WTC11 (cell line): Measurements from ENCODE around the gene MIPOL1. TPM values are rescaled to one million over a fixed set of nuclear protein-coding genes. Genes with fewer than 3 reads are reported as not detected.

ENCODE experiments used
- ATAC-seq: fragments of 200-7000 bp; cut with Tn5 transposase; 2 replicates; pipeline ENCODE4 v1.10.0; 2021; ENCODE audit warnings: mild to moderate bottlenecking, moderate library complexity
- CTCF ChIA-PET: fragments of 300-600 bp; sonication (Branson Sonifier 250); formaldehyde crosslinking; loops from one replicate; lab custom pipeline; 2021; ENCODE audit warnings: antibody characterized with exemption; lab: Charles Lee
- POLR2A ChIA-PET: fragments of 350-600 bp; sonication (Branson Sonifier 250); formaldehyde crosslinking; loops from one replicate; lab custom pipeline; 2021; ENCODE audit warnings: antibody characterized with exemption; lab: Charles Lee
- DNase-seq: peaks from one replicate; pipeline ENCODE4 v3.0.0; 2021; ENCODE audit warnings: low spot score
- H3K27ac Mint-ChIP-seq: 2 replicates; pipeline ENCODE4 v1.8.0; 2021; ENCODE audit warnings: mixed read lengths
- H3K27me3 Mint-ChIP-seq: 2 replicates; pipeline ENCODE4 v1.8.0; 2021; ENCODE audit warnings: low read depth, mild to moderate bottlenecking, moderate library complexity, mixed read lengths
- H3K36me3 Mint-ChIP-seq: 2 replicates; pipeline ENCODE4 v1.8.0; 2021; ENCODE audit warnings: mixed read lengths
- H3K4me1 Mint-ChIP-seq: 2 replicates; pipeline ENCODE4 v1.8.0; 2022; ENCODE audit warnings: mixed read lengths
- H3K4me3 Mint-ChIP-seq: 2 replicates; pipeline ENCODE4 v1.8.0; 2021; ENCODE audit warnings: mild to moderate bottlenecking, moderate library complexity, mixed read lengths
- H3K9me3 Mint-ChIP-seq: 2 replicates; pipeline ENCODE4 v1.8.0; 2021; ENCODE audit warnings: mixed read lengths
- ZNF138 ChIP-seq: sonication (generic); formaldehyde crosslinking; conservative IDR thresholded peaks from 2 replicates; pipeline ENCODE4 v1.8.1; 2022; ENCODE audit warnings: mild to moderate bottlenecking, moderate library complexity, missing genetic modification reagents
- ZNF317 ChIP-seq: sonication (generic); formaldehyde crosslinking; IDR thresholded peaks from 2 replicates; pipeline ENCODE4 v1.8.1; 2023; ENCODE audit warnings: low read depth, mild to moderate bottlenecking, moderate library complexity, missing genetic modification reagents, borderline replicate concordance
- ZNF416 ChIP-seq: fragments of 250-450 bp; sonication (Bioruptor Pico); IDR thresholded peaks from 2 replicates; pipeline ENCODE4 v1.9.0; 2021; ENCODE audit warnings: mild to moderate bottlenecking, inconsistent platforms
- total RNA-seq: library from RNA; stranded (reverse); gene quantifications from 3 replicates; pipeline ENCODE4 v1.2.3, GENCODE V29; 2021
- TF ChIP-seq, protein P1 (sequence below): sonication (generic); formaldehyde crosslinking; IDR thresholded peaks from 2 replicates; pipeline ENCODE4 v1.8.1; 2023; ENCODE audit warnings: mild to moderate bottlenecking, moderate library complexity, missing genetic modification reagents
- TF ChIP-seq, protein P2 (sequence below): sonication (generic); formaldehyde crosslinking; IDR thresholded peaks from 2 replicates; pipeline ENCODE4 v1.8.1; 2023; ENCODE audit warnings: mild to moderate bottlenecking, missing genetic modification reagents, moderate library complexity
- TF ChIP-seq, protein P3 (sequence below): sonication (generic); formaldehyde crosslinking; IDR thresholded peaks from 2 replicates; pipeline ENCODE4 v1.8.0; 2022; ENCODE audit warnings: mild to moderate bottlenecking, missing genetic modification reagents
- TF ChIP-seq, protein P4 (sequence below): sonication (generic); formaldehyde crosslinking; IDR thresholded peaks from 2 replicates; pipeline ENCODE4 v1.8.1; 2022; ENCODE audit warnings: mild to moderate bottlenecking, missing genetic modification reagents, moderate library complexity, borderline replicate concordance
- TF ChIP-seq, protein P5 (sequence below): fragments of 200-600 bp; IDR thresholded peaks from 2 replicates; pipeline ENCODE4 v1.8.0; 2022; ENCODE audit warnings: antibody characterized with exemption
- TF ChIP-seq, protein P6 (sequence below): sonication (generic); formaldehyde crosslinking; IDR thresholded peaks from 2 replicates; pipeline ENCODE4 v1.8.0; 2022; ENCODE audit warnings: mild to moderate bottlenecking, missing genetic modification reagents
- TF ChIP-seq, protein P7 (sequence below): sonication (generic); formaldehyde crosslinking; IDR thresholded peaks from 2 replicates; pipeline ENCODE4 v1.8.1; 2022; ENCODE audit warnings: low read depth, missing genetic modification reagents, borderline replicate concordance

Gene MIPOL1
- total RNA-seq, 1 experiment from 2014 or later = 13.1 TPM

DNA sequence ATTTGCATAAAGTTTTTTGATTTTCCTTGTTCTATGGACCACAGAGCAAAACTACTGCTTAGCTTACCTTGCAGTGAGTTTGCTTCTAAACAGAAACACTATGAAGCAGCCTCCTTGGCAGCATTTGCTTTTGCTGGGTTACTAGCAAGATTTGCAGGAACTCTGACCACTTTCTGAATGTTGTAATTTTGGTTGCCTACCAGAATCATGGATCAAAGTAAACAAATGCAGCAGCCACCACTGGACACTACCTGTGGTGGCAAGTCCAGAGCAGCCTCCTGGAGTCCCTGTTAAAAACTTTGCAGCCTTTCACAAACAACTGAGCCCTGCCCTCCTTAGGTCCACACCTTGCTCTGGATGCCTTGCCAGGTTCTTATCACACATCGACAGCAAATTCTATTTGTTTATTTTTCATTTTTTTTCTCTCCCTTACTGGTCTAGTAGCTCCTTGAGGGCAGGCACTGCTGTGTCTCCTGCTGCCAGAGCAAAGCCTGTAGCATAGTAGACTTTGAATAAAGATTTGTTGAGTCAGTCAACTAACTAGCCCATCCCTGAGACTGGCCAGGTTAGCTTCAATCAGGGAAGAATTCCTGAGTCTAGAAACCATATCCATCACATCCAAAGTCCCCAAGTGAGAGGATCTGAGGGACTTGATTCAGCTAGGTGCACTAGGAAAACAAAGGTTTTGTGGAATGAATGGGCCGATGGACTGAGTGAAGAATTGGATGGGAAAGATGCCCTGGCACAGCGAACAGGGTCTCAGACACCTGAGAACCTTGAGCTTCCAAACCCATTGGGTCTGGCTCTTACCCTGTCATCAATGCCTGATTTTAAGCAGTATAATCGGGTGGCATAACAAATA lies 403.4 kb downstream of the MIPOL1 start (continued):
- TF ChIP-seq, protein P1, sequence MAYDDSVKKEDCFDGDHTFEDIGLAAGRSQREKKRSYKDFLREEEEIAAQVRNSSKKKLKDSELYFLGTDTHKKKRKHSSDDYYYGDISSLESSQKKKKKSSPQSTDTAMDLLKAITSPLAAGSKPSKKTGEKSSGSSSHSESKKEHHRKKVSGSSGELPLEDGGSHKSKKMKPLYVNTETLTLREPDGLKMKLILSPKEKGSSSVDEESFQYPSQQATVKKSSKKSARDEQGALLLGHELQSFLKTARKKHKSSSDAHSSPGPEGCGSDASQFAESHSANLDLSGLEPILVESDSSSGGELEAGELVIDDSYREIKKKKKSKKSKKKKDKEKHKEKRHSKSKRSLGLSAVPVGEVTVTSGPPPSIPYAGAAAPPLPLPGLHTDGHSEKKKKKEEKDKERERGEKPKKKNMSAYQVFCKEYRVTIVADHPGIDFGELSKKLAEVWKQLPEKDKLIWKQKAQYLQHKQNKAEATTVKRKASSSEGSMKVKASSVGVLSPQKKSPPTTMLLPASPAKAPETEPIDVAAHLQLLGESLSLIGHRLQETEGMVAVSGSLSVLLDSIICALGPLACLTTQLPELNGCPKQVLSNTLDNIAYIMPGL (CRISPR knock-in tag) = no peak
- TF ChIP-seq, protein P2, sequence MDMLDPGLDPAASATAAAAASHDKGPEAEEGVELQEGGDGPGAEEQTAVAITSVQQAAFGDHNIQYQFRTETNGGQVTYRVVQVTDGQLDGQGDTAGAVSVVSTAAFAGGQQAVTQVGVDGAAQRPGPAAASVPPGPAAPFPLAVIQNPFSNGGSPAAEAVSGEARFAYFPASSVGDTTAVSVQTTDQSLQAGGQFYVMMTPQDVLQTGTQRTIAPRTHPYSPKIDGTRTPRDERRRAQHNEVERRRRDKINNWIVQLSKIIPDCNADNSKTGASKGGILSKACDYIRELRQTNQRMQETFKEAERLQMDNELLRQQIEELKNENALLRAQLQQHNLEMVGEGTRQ (CRISPR knock-in tag) = no peak
- TF ChIP-seq, protein P3, sequence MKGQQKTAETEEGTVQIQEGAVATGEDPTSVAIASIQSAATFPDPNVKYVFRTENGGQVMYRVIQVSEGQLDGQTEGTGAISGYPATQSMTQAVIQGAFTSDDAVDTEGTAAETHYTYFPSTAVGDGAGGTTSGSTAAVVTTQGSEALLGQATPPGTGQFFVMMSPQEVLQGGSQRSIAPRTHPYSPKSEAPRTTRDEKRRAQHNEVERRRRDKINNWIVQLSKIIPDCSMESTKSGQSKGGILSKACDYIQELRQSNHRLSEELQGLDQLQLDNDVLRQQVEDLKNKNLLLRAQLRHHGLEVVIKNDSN (CRISPR knock-in tag) = no peak
- TF ChIP-seq ZNF138 = no peak
- TF ChIP-seq ZNF416 (CRISPR knock-in tag) = no peak
- TF ChIP-seq, protein P4, sequence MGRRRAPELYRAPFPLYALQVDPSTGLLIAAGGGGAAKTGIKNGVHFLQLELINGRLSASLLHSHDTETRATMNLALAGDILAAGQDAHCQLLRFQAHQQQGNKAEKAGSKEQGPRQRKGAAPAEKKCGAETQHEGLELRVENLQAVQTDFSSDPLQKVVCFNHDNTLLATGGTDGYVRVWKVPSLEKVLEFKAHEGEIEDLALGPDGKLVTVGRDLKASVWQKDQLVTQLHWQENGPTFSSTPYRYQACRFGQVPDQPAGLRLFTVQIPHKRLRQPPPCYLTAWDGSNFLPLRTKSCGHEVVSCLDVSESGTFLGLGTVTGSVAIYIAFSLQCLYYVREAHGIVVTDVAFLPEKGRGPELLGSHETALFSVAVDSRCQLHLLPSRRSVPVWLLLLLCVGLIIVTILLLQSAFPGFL (CRISPR knock-in tag) = no peak

DNA sequence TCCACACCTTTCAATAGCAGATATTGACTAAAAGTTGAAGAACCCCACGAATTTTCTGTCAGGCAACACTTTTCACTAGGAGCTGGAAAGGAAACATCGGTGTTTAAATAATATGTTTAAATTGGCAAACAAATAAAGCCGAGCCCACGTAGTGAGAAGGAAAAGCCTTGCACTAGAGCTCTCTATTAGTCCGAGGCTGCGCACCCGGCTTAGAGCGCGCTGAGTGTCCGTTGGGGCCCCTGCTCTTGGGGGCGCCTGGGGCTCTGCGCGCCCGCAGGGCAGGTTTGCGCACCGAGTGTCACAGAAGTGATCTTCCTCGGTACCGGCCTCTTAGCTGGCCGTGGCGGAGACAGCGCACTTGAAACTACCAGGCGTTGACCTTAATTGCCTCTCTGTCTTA lies 404.1 kb downstream of the MIPOL1 start:
- TF ChIP-seq, protein P5, sequence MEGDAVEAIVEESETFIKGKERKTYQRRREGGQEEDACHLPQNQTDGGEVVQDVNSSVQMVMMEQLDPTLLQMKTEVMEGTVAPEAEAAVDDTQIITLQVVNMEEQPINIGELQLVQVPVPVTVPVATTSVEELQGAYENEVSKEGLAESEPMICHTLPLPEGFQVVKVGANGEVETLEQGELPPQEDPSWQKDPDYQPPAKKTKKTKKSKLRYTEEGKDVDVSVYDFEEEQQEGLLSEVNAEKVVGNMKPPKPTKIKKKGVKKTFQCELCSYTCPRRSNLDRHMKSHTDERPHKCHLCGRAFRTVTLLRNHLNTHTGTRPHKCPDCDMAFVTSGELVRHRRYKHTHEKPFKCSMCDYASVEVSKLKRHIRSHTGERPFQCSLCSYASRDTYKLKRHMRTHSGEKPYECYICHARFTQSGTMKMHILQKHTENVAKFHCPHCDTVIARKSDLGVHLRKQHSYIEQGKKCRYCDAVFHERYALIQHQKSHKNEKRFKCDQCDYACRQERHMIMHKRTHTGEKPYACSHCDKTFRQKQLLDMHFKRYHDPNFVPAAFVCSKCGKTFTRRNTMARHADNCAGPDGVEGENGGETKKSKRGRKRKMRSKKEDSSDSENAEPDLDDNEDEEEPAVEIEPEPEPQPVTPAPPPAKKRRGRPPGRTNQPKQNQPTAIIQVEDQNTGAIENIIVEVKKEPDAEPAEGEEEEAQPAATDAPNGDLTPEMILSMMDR = no peak
- TF ChIP-seq, protein P3 (CRISPR knock-in tag) = no peak
- TF ChIP-seq, protein P1 (CRISPR knock-in tag) = no peak
- TF ChIP-seq, protein P6, sequence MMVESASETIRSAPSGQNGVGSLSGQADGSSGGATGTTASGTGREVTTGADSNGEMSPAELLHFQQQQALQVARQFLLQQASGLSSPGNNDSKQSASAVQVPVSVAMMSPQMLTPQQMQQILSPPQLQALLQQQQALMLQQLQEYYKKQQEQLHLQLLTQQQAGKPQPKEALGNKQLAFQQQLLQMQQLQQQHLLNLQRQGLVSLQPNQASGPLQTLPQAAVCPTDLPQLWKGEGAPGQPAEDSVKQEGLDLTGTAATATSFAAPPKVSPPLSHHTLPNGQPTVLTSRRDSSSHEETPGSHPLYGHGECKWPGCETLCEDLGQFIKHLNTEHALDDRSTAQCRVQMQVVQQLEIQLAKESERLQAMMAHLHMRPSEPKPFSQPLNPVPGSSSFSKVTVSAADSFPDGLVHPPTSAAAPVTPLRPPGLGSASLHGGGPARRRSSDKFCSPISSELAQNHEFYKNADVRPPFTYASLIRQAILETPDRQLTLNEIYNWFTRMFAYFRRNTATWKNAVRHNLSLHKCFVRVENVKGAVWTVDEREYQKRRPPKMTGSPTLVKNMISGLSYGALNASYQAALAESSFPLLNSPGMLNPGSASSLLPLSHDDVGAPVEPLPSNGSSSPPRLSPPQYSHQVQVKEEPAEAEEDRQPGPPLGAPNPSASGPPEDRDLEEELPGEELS (CRISPR knock-in tag) = no peak
- TF ChIP-seq, protein P7, sequence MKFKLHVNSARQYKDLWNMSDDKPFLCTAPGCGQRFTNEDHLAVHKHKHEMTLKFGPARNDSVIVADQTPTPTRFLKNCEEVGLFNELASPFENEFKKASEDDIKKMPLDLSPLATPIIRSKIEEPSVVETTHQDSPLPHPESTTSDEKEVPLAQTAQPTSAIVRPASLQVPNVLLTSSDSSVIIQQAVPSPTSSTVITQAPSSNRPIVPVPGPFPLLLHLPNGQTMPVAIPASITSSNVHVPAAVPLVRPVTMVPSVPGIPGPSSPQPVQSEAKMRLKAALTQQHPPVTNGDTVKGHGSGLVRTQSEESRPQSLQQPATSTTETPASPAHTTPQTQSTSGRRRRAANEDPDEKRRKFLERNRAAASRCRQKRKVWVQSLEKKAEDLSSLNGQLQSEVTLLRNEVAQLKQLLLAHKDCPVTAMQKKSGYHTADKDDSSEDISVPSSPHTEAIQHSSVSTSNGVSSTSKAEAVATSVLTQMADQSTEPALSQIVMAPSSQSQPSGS (CRISPR knock-in tag) = no peak
- no peak for TF ChIP-seq ZNF317
- H3K4me3 Mint-ChIP-seq = no peak overlapping the region
- no peaks in the 10 kb centered on the region for H3K9me3 Mint-ChIP-seq
- H3K4me1 Mint-ChIP-seq = peaks cover 34% of the 10 kb centered on the region
- ATAC-seq = no peak
- peaks cover 100% of the 10 kb centered on the region for H3K27me3 Mint-ChIP-seq
- H3K36me3 Mint-ChIP-seq = no peaks in the 10 kb centered on the region
- DNase-seq = no peak
- CTCF ChIA-PET = interaction anchor here (1.4 kb wide), 1 partner anchor 10 kb away, joined by 7 read pairs; no protein-coding TSS in a partner anchor
- H3K27ac Mint-ChIP-seq = no peak overlapping the region
- POLR2A ChIA-PET = no interaction called here

Other genes with a start within 250 kb of the MIPOL1 start
- gene SLC25A21, start 25.3 kb upstream of the MIPOL1 start, total RNA-seq = 3.8 to 8.2 TPM (median 6.0 TPM) in 3 replicates